GM19397 (cell line): ENCODE measurements around the gene TPSB2.
"Not testable (repeated sequence)": the region's sequence is repeated elsewhere in the genome, so short reads cannot be mapped to it uniquely, and the experiment has no call there.

Experiments used
- ATAC-seq: cut with Tn5 transposase; IDR thresholded peaks from one replicate; pipeline ENCODE4 v1.9.1; 2021; ENCODE audit warnings: mild to moderate bottlenecking, moderate library complexity; ENCODE audit not compliant: unreplicated experiment

TPSB2 gene

GRCh38 chr16:1243907-1244850 lies 14.2 kb upstream of the TPSB2 start:
- ATAC-seq, result not testable (repeated sequence)

GRCh38 chr16:1243363-1243762 lies 13.4 kb upstream of the TPSB2 start:
- ATAC-seq, result not testable (repeated sequence)

- not testable (repeated sequence) for ATAC-seq
Observed at GRCh38 chr16:1241081-1241480, 11.1 kb upstream of the TPSB2 start.

GRCh38 chr16:1240436-1240835 lies 10.5 kb upstream of the TPSB2 start, which contains the start of gene TPSAB1:
TSS of gene TPSAB1 (plus strand) at chr16:1240705. CDS start at chr16:1240939, 234 bp downstream.
- ATAC-seq, result not testable (repeated sequence)

- not testable (repeated sequence) for ATAC-seq
Observed at GRCh38 chr16:1239575-1239974, 9.6 kb upstream of the TPSB2 start.

GRCh38 chr16:1238909-1239308 lies 8.9 kb upstream of the TPSB2 start:
- not testable (repeated sequence) for ATAC-seq

- ATAC-seq, result no peak
Observed at GRCh38 chr16:1237990-1238389, 8.0 kb upstream of the TPSB2 start.

GRCh38 chr16:1236659-1237058 lies 6.7 kb upstream of the TPSB2 start:
- not testable (repeated sequence) for ATAC-seq

GRCh38 chr16:1232049-1232748 lies 2.2 kb upstream of the TPSB2 start:
- ATAC-seq, result not testable (repeated sequence)

GRCh38 chr16:1231301-1231700 lies 1.3 kb upstream of the TPSB2 start:
- not testable (repeated sequence) for ATAC-seq

GRCh38 chr16:1230471-1231212 lies 658 bp upstream of the TPSB2 start:
- ATAC-seq, result not testable (repeated sequence)

GRCh38 chr16:1229476-1229875 lies 508 bp downstream of the TPSB2 start:
- not testable (repeated sequence) for ATAC-seq

- ATAC-seq, result not testable (repeated sequence)
Observed at GRCh38 chr16:1228227-1228626, 1.8 kb downstream of the TPSB2 start.

- not testable (repeated sequence) for ATAC-seq
Observed at GRCh38 chr16:1226692-1227091, 3.3 kb downstream of the TPSB2 start.

GRCh38 chr16:1225728-1226311 lies 4.2 kb downstream of the TPSB2 start:
- not testable (repeated sequence) for ATAC-seq

- ATAC-seq, result no peak
Observed at GRCh38 chr16:1225051-1225451, 4.9 kb downstream of the TPSB2 start, which contains the start of gene TPSG1. TSS of gene TPSG1 (minus strand) at chr16:1225268. CDS start at chr16:1225252, 16 bp downstream.

- ATAC-seq, result no peak
Observed at GRCh38 chr16:1224558-1224957, 5.4 kb downstream of the TPSB2 start.

GRCh38 chr16:1223355-1224214 lies 6.4 kb downstream of the TPSB2 start:
- ATAC-seq, result no peak

- no peak for ATAC-seq
Observed at GRCh38 chr16:1222553-1223354, 7.2 kb downstream of the TPSB2 start.
